Measurements from ENCODE around the gene LRMDA.

Gene LRMDA

GRCh38 chr10:75430000-75430763 lies 1.2 kb upstream of the LRMDA start:
- Histone ChIP-seq H3K4me1 (ENCODE audit: control insufficient read depth, low read depth, low read length) (peaks cover 24% of the 10 kb centered on the region), H3K9me3 (ENCODE audit: control insufficient read depth, low read depth, low read length) (no peaks in the 10 kb centered on the region), H3K36me3 (ENCODE audit: control insufficient read depth, low read depth, low read length) (no peaks in the 10 kb centered on the region), H3K4me3 (ENCODE audit: low read length) (peak overlapping the region; percentile 19), H3K27ac (ENCODE audit: low read length) (no peak overlapping the region), H3K27me3 (ENCODE audit: control insufficient read depth, insufficient read depth, low read length) (peaks cover 86% of the 10 kb centered on the region), H3K9ac (ENCODE audit: low read length) (no peak overlapping the region)

DNA sequence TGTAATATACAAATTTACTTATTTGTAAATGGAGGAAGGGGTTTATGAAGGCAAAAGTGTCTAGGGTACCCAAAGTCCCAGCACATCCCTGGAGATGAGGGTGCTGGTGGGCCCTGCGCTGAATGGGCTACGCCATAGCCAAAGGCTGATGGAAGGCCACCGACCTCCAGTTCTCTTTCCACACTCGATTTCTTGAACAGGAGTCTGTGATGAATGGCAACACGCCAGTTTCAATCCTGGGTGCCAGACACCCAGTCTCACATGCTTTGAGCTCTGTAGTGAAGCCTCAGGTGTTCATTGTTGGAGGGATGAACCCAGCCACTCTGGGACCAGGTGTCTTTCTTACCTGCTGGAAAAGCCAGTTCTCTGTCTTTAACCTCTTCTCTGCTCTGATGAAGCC lies 752 bp downstream of the LRMDA start:
- no peaks in the 10 kb centered on the region for H3K9me3 ChIP-seq (ENCODE audit: control insufficient read depth, low read depth, low read length)
- no peak overlapping the region for H3K27ac ChIP-seq (ENCODE audit: low read length)
- H3K27me3 ChIP-seq (ENCODE audit: control insufficient read depth, insufficient read depth, low read length) = peaks cover 95% of the 10 kb centered on the region
- peaks cover 24% of the 10 kb centered on the region for H3K4me1 ChIP-seq (ENCODE audit: control insufficient read depth, low read depth, low read length)
- H3K4me3 ChIP-seq (ENCODE audit: low read length) = no peak overlapping the region
- H3K9ac ChIP-seq (ENCODE audit: low read length) = no peak overlapping the region
- H3K36me3 ChIP-seq (ENCODE audit: control insufficient read depth, low read depth, low read length) = no peaks in the 10 kb centered on the region

GRCh38 chr10:75432763-75433162 lies 1.3 kb downstream of the LRMDA start:
- Histone ChIP-seq H3K4me3 (ENCODE audit: low read length) (peak overlapping the region; percentile 25), H3K36me3 (ENCODE audit: control insufficient read depth, low read depth, low read length) (no peaks in the 10 kb centered on the region), H3K27ac (ENCODE audit: low read length) (no peak overlapping the region), H3K27me3 (ENCODE audit: control insufficient read depth, insufficient read depth, low read length) (peaks cover 97% of the 10 kb centered on the region), H3K4me1 (ENCODE audit: control insufficient read depth, low read depth, low read length) (peaks cover 24% of the 10 kb centered on the region), H3K9ac (ENCODE audit: low read length) (no peak overlapping the region), H3K9me3 (ENCODE audit: control insufficient read depth, low read depth, low read length) (no peaks in the 10 kb centered on the region)

- Histone ChIP-seq H3K36me3 (ENCODE audit: control insufficient read depth, low read depth, low read length) (no peaks in the 10 kb centered on the region), H3K9ac (ENCODE audit: low read length) (no peak overlapping the region), H3K4me3 (ENCODE audit: low read length) (peak overlapping the region; percentile 25), H3K9me3 (ENCODE audit: control insufficient read depth, low read depth, low read length) (no peaks in the 10 kb centered on the region), H3K4me1 (ENCODE audit: control insufficient read depth, low read depth, low read length) (peaks cover 19% of the 10 kb centered on the region), H3K27me3 (ENCODE audit: control insufficient read depth, insufficient read depth, low read length) (peaks cover 97% of the 10 kb centered on the region), H3K27ac (ENCODE audit: low read length) (no peak overlapping the region)
Observed at GRCh38 chr10:75433216-75433615, 1.8 kb downstream of the LRMDA start.

DNA sequence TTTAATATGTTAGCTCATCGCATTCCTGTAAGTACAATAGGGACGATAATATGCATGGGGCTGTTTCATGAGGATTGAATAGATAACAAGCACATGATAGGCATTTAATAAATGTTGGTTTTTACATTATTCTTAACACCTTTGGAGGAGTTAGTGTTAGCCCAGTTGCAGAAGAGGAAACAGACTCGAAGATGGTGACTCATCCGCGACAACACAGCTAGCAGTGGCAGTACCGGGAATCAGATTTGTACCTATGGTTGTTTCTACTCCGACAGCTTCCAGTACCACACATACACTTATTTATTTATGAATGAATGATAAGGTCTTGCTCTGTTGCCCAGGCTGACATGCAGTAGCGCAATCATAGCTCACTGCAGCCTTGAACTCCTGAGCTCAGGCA lies 2.9 kb downstream of the LRMDA start:
- H3K27ac ChIP-seq (ENCODE audit: low read length) = no peak overlapping the region
- H3K9me3 ChIP-seq (ENCODE audit: control insufficient read depth, low read depth, low read length) = no peaks in the 10 kb centered on the region
- H3K36me3 ChIP-seq (ENCODE audit: control insufficient read depth, low read depth, low read length) = no peaks in the 10 kb centered on the region
- no peak overlapping the region for H3K4me3 ChIP-seq (ENCODE audit: low read length)
- H3K4me1 ChIP-seq (ENCODE audit: control insufficient read depth, low read depth, low read length) = peaks cover 25% of the 10 kb centered on the region
- no peak overlapping the region for H3K9ac ChIP-seq (ENCODE audit: low read length)
- peaks cover 94% of the 10 kb centered on the region for H3K27me3 ChIP-seq (ENCODE audit: control insufficient read depth, insufficient read depth, low read length)

DNA sequence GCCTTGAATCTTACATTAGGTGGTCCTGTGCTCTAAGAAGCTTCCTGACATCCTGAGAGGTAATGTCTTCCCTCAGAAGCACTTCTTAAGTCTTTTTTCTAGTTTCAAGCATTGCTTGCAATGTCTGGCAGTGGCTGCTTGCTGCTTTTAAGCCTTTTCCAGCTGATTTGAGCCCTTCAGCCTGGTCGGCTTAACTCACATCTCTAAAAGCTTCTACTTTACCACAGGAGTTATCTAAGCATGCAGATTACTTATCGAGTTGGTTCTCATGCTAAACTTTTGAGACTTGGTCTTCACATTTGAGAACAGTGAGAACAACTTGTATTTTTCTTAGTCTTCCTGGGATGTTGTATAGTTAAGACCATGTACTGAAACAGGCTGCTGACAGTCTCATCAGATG lies 3.9 kb downstream of the LRMDA start:
- Histone ChIP-seq H3K9ac (ENCODE audit: low read length) (no peak overlapping the region), H3K4me1 (ENCODE audit: control insufficient read depth, low read depth, low read length) (peaks cover 20% of the 10 kb centered on the region), H3K27me3 (ENCODE audit: control insufficient read depth, insufficient read depth, low read length) (peaks cover 84% of the 10 kb centered on the region), H3K9me3 (ENCODE audit: control insufficient read depth, low read depth, low read length) (no peaks in the 10 kb centered on the region), H3K27ac (ENCODE audit: low read length) (no peak overlapping the region), H3K4me3 (ENCODE audit: low read length) (no peak overlapping the region), H3K36me3 (ENCODE audit: control insufficient read depth, low read depth, low read length) (no peaks in the 10 kb centered on the region)

DNA sequence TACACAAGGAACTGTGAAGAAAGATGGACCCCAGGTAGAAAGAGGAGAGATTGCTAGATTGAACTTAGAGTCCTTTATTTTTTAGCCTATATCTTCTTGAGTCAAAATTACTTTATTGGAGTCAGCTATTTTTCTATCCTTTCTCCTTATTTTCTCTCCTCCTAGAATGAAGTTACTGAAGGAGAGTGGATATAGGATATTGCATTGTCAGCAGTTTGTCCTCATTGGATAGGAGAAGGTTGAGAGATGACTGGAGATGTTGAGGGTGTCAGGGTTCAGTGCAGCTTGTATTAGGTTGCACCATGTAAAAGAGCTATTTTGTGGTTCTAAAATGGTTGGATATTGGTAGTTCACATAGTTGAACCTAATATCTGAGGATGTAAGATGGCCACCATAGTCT lies 5.5 kb downstream of the LRMDA start:
- H3K9ac ChIP-seq (ENCODE audit: low read length) = no peak overlapping the region
- peaks cover 68% of the 10 kb centered on the region for H3K27me3 ChIP-seq (ENCODE audit: control insufficient read depth, insufficient read depth, low read length)
- no peak overlapping the region for H3K4me3 ChIP-seq (ENCODE audit: low read length)
- no peaks in the 10 kb centered on the region for H3K9me3 ChIP-seq (ENCODE audit: control insufficient read depth, low read depth, low read length)
- peaks cover 13% of the 10 kb centered on the region for H3K4me1 ChIP-seq (ENCODE audit: control insufficient read depth, low read depth, low read length)
- no peaks in the 10 kb centered on the region for H3K36me3 ChIP-seq (ENCODE audit: control insufficient read depth, low read depth, low read length)
- H3K27ac ChIP-seq (ENCODE audit: low read length) = no peak overlapping the region

DNA sequence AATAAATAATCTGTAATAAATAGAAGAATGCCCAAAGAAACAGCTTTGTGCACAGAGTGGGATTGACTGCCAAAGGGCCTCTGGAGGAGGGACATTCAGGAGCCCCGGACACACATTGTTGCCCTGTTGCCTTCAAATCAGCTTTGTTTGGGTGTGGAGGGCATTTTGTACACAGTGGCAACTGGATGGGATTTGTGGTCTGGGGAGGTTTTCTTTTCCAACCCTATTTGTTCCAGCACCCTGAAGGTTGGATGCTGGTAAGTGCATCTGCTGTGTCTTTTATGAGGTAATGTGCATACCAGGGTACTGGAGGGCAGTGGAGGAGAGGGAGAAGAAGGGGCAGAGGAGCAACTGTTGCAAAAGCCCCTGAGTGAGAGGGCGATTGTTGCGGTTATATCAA lies 6.3 kb downstream of the LRMDA start:
- Histone ChIP-seq H3K27me3 (ENCODE audit: control insufficient read depth, insufficient read depth, low read length) (peaks cover 60% of the 10 kb centered on the region), H3K9me3 (ENCODE audit: control insufficient read depth, low read depth, low read length) (no peaks in the 10 kb centered on the region), H3K36me3 (ENCODE audit: control insufficient read depth, low read depth, low read length) (no peaks in the 10 kb centered on the region), H3K9ac (ENCODE audit: low read length) (no peak overlapping the region), H3K4me1 (ENCODE audit: control insufficient read depth, low read depth, low read length) (peaks cover 11% of the 10 kb centered on the region), H3K27ac (ENCODE audit: low read length) (no peak overlapping the region), H3K4me3 (ENCODE audit: low read length) (no peak overlapping the region)

- H3K9me3 ChIP-seq (ENCODE audit: control insufficient read depth, low read depth, low read length) = no peaks in the 10 kb centered on the region
- no peak overlapping the region for H3K9ac ChIP-seq (ENCODE audit: low read length)
- H3K27me3 ChIP-seq (ENCODE audit: control insufficient read depth, insufficient read depth, low read length) = peaks cover 54% of the 10 kb centered on the region
- H3K27ac ChIP-seq (ENCODE audit: low read length) = no peak overlapping the region
- H3K4me1 ChIP-seq (ENCODE audit: control insufficient read depth, low read depth, low read length) = peaks cover 6% of the 10 kb centered on the region
- no peaks in the 10 kb centered on the region for H3K36me3 ChIP-seq (ENCODE audit: control insufficient read depth, low read depth, low read length)
- H3K4me3 ChIP-seq (ENCODE audit: low read length) = no peak overlapping the region
Observed at GRCh38 chr10:75438275-75438674, 6.9 kb downstream of the LRMDA start.

GRCh38 chr10:75439811-75440210 lies 8.4 kb downstream of the LRMDA start:
- Histone ChIP-seq H3K27me3 (ENCODE audit: control insufficient read depth, insufficient read depth, low read length) (peaks cover 39% of the 10 kb centered on the region), H3K36me3 (ENCODE audit: control insufficient read depth, low read depth, low read length) (no peaks in the 10 kb centered on the region), H3K9me3 (ENCODE audit: control insufficient read depth, low read depth, low read length) (no peaks in the 10 kb centered on the region), H3K4me1 (ENCODE audit: control insufficient read depth, low read depth, low read length) (peaks cover 6% of the 10 kb centered on the region), H3K4me3 (ENCODE audit: low read length) (no peak overlapping the region), H3K27ac (ENCODE audit: low read length) (no peak overlapping the region), H3K9ac (ENCODE audit: low read length) (no peak overlapping the region)

GRCh38 chr10:75440271-75440793 lies 8.9 kb downstream of the LRMDA start:
- peaks cover 34% of the 10 kb centered on the region for H3K27me3 ChIP-seq (ENCODE audit: control insufficient read depth, insufficient read depth, low read length)
- no peaks in the 10 kb centered on the region for H3K9me3 ChIP-seq (ENCODE audit: control insufficient read depth, low read depth, low read length)

GRCh38 chr10:75441196-75441595 lies 9.8 kb downstream of the LRMDA start:
- Histone ChIP-seq H3K9ac (ENCODE audit: low read length) (no peak overlapping the region), H3K4me3 (ENCODE audit: low read length) (no peak overlapping the region), H3K4me1 (ENCODE audit: control insufficient read depth, low read depth, low read length) (peaks cover 6% of the 10 kb centered on the region), H3K27ac (ENCODE audit: low read length) (no peak overlapping the region), H3K27me3 (ENCODE audit: control insufficient read depth, insufficient read depth, low read length) (peaks cover 25% of the 10 kb centered on the region), H3K9me3 (ENCODE audit: control insufficient read depth, low read depth, low read length) (no peaks in the 10 kb centered on the region), H3K36me3 (ENCODE audit: control insufficient read depth, low read depth, low read length) (no peaks in the 10 kb centered on the region)

More at GRCh38 chr10:75440271-75440793, 8.9 kb downstream of the LRMDA start:
- Histone ChIP-seq H3K4me3 (ENCODE audit: low read length) (no peak overlapping the region), H3K4me1 (ENCODE audit: control insufficient read depth, low read depth, low read length) (peaks cover 6% of the 10 kb centered on the region), H3K36me3 (ENCODE audit: control insufficient read depth, low read depth, low read length) (no peaks in the 10 kb centered on the region), H3K9ac (ENCODE audit: low read length) (no peak overlapping the region), H3K27ac (ENCODE audit: low read length) (no peak overlapping the region)
